ENCODE measurements around the gene OR51B6.

GRCh38 chr11:5324197-5324596 lies 27.1 kb upstream of the OR51B6 start, which contains the start of gene OR51B2:
- TF ChIP-seq CTCF (IDR thresholded peaks at IDR 0.05 in 4 of 5, conservative IDR thresholded peaks at IDR 0.05 in 1 of 5): no peak
- TF ChIP-seq POLR2A (IDR thresholded peaks at IDR 0.05): no peak

Measured in gastrocnemius medialis (tissue), 4 donors.